CD4-positive, alpha-beta T cell (primary cell): ENCODE data around the gene WWOX. TPM values are rescaled to one million over a fixed set of nuclear protein-coding genes. Genes with fewer than 3 reads are reported as not detected.

Experiments
- ATAC-seq: fragments of 200-7000 bp; cut with Tn5 transposase; one replicate; pipeline ENCODE4 v1.10.0; 2022; ENCODE audit warnings: mild to moderate bottlenecking; ENCODE audit not compliant: poor library complexity
- CTCF ChIA-PET: fragments of 350-600 bp; sonication (Branson Sonifier 250); formaldehyde crosslinking; loops from one replicate; lab custom pipeline; 2021; ENCODE audit warnings: antibody characterized with exemption, inconsistent platforms; lab: Charles Lee
- POLR2A ChIA-PET: fragments of 350-600 bp; sonication (Branson Sonifier 250); formaldehyde crosslinking; loops from one replicate; lab custom pipeline; 2021; ENCODE audit warnings: antibody characterized with exemption, inconsistent platforms; lab: Charles Lee
- DNase-seq, 14 experiments: peaks; one replicate each; pipeline ENCODE4 v3.0.0-alpha.2; 2013 to 2020; ENCODE audit warnings: mixed read lengths in 2 of 14
- H3K27ac ChIP-seq, 2 donors: one replicate each; pipeline versions ENCODE4 v1.5.1 to v1.7.0; 2013; ENCODE audit warnings: low read length in 2 of 2, low read depth in 1 of 2, mild to moderate bottlenecking in 1 of 2
- H3K27me3 ChIP-seq, 2 experiments: 1 replicate in 1 of 2; 2 replicates in 1 of 2; pipeline versions ENCODE4 v1.6.1 to v1.7.0; 2013; ENCODE audit warnings: low read length in 2 of 2, control low read depth in 1 of 2, mild to moderate bottlenecking in 1 of 2, moderate library complexity in 1 of 2; ENCODE audit not compliant: insufficient read depth in 2 of 2, control insufficient read depth in 1 of 2
- H3K36me3 ChIP-seq: one replicate; pipeline ENCODE4 v1.6.1; 2013; ENCODE audit warnings: low read length, control low read depth; ENCODE audit not compliant: insufficient read depth
- H3K4me1 ChIP-seq: one replicate; pipeline ENCODE4 v1.6.1; 2013; ENCODE audit warnings: low read length, control low read depth; ENCODE audit not compliant: insufficient read depth
- H3K4me3 ChIP-seq: one replicate; pipeline ENCODE4 v1.5.1; 2013; ENCODE audit warnings: mild to moderate bottlenecking, low read length, moderate library complexity
- H3K9me3 ChIP-seq, 2 experiments: 1 replicate in 1 of 2; 2 replicates in 1 of 2; pipeline versions ENCODE4 v1.6.1 to v1.7.0; 2013; ENCODE audit warnings: low read length in 2 of 2, mild to moderate bottlenecking in 2 of 2, control low read depth in 1 of 2, moderate library complexity in 1 of 2; ENCODE audit not compliant: control insufficient read depth in 1 of 2, insufficient read depth in 1 of 2
- H3K27ac Mint-ChIP-seq: one replicate; pipeline ENCODE4 v1.8.0; 2020; ENCODE audit warnings: mixed read lengths
- H3K27me3 Mint-ChIP-seq: one replicate; pipeline ENCODE4 v1.8.0; 2021; ENCODE audit warnings: mixed read lengths
- H3K36me3 Mint-ChIP-seq: one replicate; pipeline ENCODE4 v1.8.0; 2021; ENCODE audit warnings: low read depth, mixed read lengths
- H3K4me1 Mint-ChIP-seq: one replicate; pipeline ENCODE4 v1.8.0; 2021; ENCODE audit warnings: low read depth, mixed read lengths
- H3K4me3 Mint-ChIP-seq: one replicate; pipeline ENCODE4 v1.8.0; 2020; ENCODE audit warnings: mild to moderate bottlenecking, mixed read lengths
- H3K9me3 Mint-ChIP-seq: one replicate; pipeline ENCODE4 v1.8.0; 2020; ENCODE audit warnings: mixed read lengths
- intact Hi-C, 2 experiments: fragments of 100-400 bp; cut with DNase I in 1 of 2; cut with micrococcal nuclease in 1 of 2; formaldehyde crosslinking; loops; one replicate each; pipeline versions ENCODE4 v1.15.1 to v1.9.0; 2023 to 2025; cut with DNase I, micrococcal nuclease
- total RNA-seq, 174 experiments: library from RNA in 2 of 174; stranded (reverse) in 2 of 174; gene quantifications; one replicate each; pipeline ENCODE4 v1.2.3 and lab custom pipeline; 2021 to 2026
- TF ChIP-seq, protein P1 (sequence below): fragments of 200-600 bp; IDR thresholded peaks from one replicate; pipeline ENCODE4 v1.8.0; 2022; ENCODE audit warnings: antibody characterized with exemption, mild to moderate bottlenecking

WWOX gene
- total RNA-seq, 2 experiments from 2014 or later, result 19.3 to 21.7 TPM

DNA sequence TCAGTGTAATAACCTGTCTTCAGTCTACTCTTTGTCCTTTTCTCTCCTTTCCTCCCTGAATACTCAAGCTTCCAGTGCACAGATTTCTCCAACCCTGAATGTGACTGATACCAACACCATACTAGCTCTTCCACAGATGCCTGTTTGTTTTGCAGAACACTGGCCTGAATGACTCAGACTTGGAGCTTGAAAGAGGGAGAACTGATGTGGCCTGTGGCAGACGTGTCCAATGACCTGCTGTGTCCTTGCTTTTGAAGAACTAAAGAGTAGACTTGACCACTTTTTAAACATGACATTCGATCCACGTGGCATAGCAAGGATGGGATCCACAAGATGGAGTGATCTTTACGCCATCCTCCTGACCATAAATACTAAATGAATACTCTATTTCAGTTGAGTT is 361.0 kb downstream of the WWOX start:
- Histone ChIP-seq H3K4me3 (no peak overlapping the region), H3K36me3 (no peaks in the 10 kb centered on the region), H3K27ac (no peak overlapping the region), H3K4me1 (no peaks in the 10 kb centered on the region), H3K27me3 (no peaks in the 10 kb centered on the region), H3K9me3 (no peaks in the 10 kb centered on the region)
- no peaks in the 10 kb centered on the region for H3K9me3 Mint-ChIP-seq
- H3K4me1 Mint-ChIP-seq, result no peaks in the 10 kb centered on the region
- H3K36me3 Mint-ChIP-seq, result no peaks in the 10 kb centered on the region
- intact Hi-C loops, result no loop called here
- CTCF ChIA-PET, result no interaction called here
- DNase-seq (no peak), ATAC-seq (no peak)
- POLR2A ChIA-PET, result no interaction called here
- H3K27ac Mint-ChIP-seq, result no peak overlapping the region
- TF ChIP-seq, protein P1, sequence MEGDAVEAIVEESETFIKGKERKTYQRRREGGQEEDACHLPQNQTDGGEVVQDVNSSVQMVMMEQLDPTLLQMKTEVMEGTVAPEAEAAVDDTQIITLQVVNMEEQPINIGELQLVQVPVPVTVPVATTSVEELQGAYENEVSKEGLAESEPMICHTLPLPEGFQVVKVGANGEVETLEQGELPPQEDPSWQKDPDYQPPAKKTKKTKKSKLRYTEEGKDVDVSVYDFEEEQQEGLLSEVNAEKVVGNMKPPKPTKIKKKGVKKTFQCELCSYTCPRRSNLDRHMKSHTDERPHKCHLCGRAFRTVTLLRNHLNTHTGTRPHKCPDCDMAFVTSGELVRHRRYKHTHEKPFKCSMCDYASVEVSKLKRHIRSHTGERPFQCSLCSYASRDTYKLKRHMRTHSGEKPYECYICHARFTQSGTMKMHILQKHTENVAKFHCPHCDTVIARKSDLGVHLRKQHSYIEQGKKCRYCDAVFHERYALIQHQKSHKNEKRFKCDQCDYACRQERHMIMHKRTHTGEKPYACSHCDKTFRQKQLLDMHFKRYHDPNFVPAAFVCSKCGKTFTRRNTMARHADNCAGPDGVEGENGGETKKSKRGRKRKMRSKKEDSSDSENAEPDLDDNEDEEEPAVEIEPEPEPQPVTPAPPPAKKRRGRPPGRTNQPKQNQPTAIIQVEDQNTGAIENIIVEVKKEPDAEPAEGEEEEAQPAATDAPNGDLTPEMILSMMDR, result no peak
- no peak overlapping the region for H3K4me3 Mint-ChIP-seq
- no peaks in the 10 kb centered on the region for H3K27me3 Mint-ChIP-seq

DNA sequence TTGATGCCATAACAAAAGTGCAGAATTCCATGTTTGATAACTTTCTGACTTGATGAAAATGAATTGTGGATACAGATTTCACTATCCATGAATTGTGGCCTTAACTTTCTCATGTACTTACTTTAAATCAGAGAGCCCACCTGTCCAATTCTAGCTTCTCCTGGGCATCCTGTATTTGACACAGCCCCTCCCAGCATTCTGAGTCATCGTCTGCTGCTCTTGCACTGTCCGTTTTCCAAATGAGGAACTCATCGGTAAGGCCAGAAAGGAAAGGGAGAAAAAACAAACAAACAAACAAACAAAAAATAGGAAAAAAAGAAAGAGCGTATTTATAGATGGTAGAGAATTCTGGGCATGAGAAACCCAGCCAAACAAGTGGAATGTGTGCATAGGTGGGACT is 361.6 kb downstream of the WWOX start:
- no peaks in the 10 kb centered on the region for H3K36me3 Mint-ChIP-seq
- no peak overlapping the region for H3K4me3 ChIP-seq
- no peaks in the 10 kb centered on the region for H3K36me3 ChIP-seq
- no peaks in the 10 kb centered on the region for H3K4me1 Mint-ChIP-seq
- H3K27me3 Mint-ChIP-seq, result no peaks in the 10 kb centered on the region
- no peak overlapping the region for H3K27ac ChIP-seq
- no peaks in the 10 kb centered on the region for H3K9me3 Mint-ChIP-seq
- no peak overlapping the region for H3K4me3 Mint-ChIP-seq
- H3K27ac Mint-ChIP-seq, result no peak overlapping the region
- no peaks in the 10 kb centered on the region for H3K9me3 ChIP-seq
- DNase-seq (no peak), ATAC-seq (no peak)
- no peaks in the 10 kb centered on the region for H3K4me1 ChIP-seq
- intact Hi-C loops, result no loop called here
- POLR2A ChIA-PET, result no interaction called here
- CTCF ChIA-PET, result no interaction called here
- no peaks in the 10 kb centered on the region for H3K27me3 ChIP-seq
- TF ChIP-seq, protein P1, result no peak

DNA sequence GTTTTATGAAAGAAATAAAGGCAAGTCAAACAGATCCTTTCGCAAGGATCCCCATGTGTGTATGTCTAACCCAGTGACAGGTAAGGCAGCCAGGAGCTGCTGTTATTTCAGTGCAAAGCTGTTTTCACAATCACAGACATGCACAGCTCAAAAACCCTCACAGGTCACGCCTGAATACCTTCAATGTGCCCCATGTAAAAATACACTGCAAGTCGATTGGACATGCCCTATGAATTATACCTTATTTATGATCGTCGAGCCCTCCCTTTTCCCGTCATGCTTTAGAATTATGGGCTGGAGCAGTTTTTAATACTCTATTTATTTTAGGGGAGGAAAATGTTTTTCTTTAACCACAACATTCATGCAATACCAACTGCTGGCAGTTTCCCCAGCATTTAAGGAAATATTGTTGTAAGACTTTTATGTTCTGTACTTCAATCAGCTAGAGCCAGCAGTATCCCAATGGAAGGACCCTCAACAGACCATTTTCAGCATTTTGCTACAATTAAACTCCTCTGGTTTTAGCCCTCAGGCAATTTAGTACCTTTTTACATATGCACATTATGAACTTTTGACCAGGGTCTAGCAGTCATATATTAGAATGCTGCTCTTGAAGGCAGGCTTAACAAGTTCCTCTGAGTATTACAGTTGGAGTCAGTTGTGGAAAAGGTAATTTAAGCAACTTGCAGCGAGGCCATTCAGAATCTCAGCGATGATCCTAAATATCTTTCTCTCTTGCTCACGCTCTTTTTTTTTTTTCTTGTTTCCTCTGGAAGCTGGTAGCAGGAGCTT is 362.2 kb downstream of the WWOX start:
- Histone ChIP-seq H3K9me3 (no peaks in the 10 kb centered on the region), H3K27ac (no peak overlapping the region), H3K4me3 (no peak overlapping the region), H3K27me3 (no peaks in the 10 kb centered on the region), H3K4me1 (no peaks in the 10 kb centered on the region), H3K36me3 (no peaks in the 10 kb centered on the region)
- Mint-ChIP-seq H3K36me3 (no peaks in the 10 kb centered on the region), H3K9me3 (no peaks in the 10 kb centered on the region), H3K27ac (no peak overlapping the region), H3K27me3 (no peaks in the 10 kb centered on the region), H3K4me1 (no peaks in the 10 kb centered on the region), H3K4me3 (no peak overlapping the region)
- ChIA-PET CTCF (no interaction called here), POLR2A (no interaction called here)
- DNase-seq (no peak), ATAC-seq (no peak)
- TF ChIP-seq, protein P1, result no peak
- intact Hi-C loops, result no loop called here
